ENCODE measurements around the gene GNG12.

GRCh38 chr1:67674260-67675011 is 158.8 kb downstream of the GNG12 start:
- TF ChIP-seq CTCF (conservative IDR thresholded peaks at IDR 0.05; ENCODE audit: low read length) (no peak), EZH2phosphoT487 (IDR thresholded peaks at IDR 0.05; ENCODE audit: borderline replicate concordance) (no peak)
